Choroid plexus epithelial cell (primary cell): ENCODE results near the gene UBASH3B.

Source experiments
- DNase-seq: peaks from one replicate; pipeline ENCODE4 v3.0.0-alpha.2; 2010; ENCODE audit warnings: low read depth
- H3K4me3 ChIP-seq: 2 replicates; pipeline ENCODE4 v1.5.1; 2011; ENCODE audit warnings: low read depth, mild to moderate bottlenecking, control low read depth, low read length, moderate library complexity
- TF ChIP-seq, protein P1 (sequence below): conservative IDR thresholded peaks from 2 replicates; pipeline ENCODE4 v1.5.1; 2011; ENCODE audit warnings: low read depth, mild to moderate bottlenecking, control low read depth, inconsistent platforms, low read length, moderate library complexity

Gene UBASH3B

DNA sequence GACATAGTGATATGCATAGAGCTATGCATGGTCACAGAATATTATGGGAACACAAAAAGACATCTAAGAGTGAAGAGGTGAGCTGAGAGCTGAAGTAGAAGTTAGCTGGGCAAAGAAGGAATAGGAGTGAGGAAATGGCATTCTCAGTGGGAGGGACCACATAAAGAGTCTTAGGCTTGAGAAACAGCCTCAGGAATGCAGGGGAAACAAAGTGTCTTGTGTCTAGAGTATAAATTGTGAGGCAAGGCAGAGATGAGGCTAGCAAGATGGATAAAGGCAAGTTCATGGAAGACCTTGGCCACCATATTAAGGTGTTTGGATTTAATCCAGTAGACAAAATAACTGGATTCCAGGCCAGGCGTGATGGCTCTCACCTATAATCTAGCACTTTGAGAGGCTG lies 142.1 kb downstream of the UBASH3B start:
- H3K4me3 ChIP-seq, result no peak overlapping the region
- DNase-seq, result peak; percentile 75
- TF ChIP-seq, protein P1, sequence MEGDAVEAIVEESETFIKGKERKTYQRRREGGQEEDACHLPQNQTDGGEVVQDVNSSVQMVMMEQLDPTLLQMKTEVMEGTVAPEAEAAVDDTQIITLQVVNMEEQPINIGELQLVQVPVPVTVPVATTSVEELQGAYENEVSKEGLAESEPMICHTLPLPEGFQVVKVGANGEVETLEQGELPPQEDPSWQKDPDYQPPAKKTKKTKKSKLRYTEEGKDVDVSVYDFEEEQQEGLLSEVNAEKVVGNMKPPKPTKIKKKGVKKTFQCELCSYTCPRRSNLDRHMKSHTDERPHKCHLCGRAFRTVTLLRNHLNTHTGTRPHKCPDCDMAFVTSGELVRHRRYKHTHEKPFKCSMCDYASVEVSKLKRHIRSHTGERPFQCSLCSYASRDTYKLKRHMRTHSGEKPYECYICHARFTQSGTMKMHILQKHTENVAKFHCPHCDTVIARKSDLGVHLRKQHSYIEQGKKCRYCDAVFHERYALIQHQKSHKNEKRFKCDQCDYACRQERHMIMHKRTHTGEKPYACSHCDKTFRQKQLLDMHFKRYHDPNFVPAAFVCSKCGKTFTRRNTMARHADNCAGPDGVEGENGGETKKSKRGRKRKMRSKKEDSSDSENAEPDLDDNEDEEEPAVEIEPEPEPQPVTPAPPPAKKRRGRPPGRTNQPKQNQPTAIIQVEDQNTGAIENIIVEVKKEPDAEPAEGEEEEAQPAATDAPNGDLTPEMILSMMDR, result no peak

GRCh38 chr11:122799406-122800105 lies 144.0 kb downstream of the UBASH3B start:
- TF ChIP-seq, protein P1, result no peak
- DNase-seq, result no peak
- no peak overlapping the region for H3K4me3 ChIP-seq

DNA sequence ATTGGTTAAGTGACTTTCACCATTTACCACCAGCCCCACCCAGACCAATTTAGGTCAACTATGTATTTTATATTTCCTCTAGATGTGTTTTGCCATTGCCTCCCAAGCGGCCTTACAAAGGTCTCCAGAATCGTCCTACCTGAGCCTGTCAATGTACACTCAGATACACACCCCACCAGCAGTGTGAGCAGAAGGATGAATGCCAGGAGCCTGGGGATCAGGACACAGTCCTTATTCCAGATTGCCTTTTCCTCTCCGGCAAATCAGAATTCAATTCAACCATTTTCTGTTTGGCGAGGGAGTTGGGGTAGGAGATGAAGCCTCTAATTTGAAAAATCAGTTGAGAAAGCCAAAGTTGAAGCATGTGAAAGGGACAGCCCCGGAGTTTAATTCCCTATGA lies 147.4 kb downstream of the UBASH3B start:
- no peak for DNase-seq
- H3K4me3 ChIP-seq, result no peak overlapping the region
- TF ChIP-seq, protein P1, result no peak

- peak; percentile 38 for DNase-seq
- TF ChIP-seq, protein P1, result no peak
Measured at GRCh38 chr11:122803306-122803705, 147.8 kb downstream of the UBASH3B start.

DNA sequence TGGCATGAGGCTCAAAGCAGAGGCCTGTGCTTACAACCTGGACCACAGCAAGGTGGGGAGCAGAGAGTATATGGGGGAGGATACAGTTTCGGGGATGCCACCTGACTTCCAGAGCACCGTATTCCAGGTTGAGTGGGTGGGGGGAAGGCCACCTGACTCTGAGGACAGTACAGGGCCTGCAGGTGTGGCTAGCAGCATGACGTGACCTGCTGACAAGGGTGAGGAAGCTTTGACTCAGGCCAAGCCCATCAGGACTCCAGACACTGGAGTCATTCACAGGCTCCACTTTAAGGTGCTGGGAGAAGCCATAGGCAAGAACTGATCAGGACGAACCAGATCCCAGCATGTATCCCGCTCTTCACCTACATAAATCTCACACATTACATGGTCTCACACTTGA lies 148.2 kb downstream of the UBASH3B start:
- TF ChIP-seq, protein P1, result no peak
- no peak for DNase-seq
- H3K4me3 ChIP-seq, result no peak overlapping the region

More at GRCh38 chr11:122803306-122803705, 147.8 kb downstream of the UBASH3B start:
- no peak overlapping the region for H3K4me3 ChIP-seq

DNA sequence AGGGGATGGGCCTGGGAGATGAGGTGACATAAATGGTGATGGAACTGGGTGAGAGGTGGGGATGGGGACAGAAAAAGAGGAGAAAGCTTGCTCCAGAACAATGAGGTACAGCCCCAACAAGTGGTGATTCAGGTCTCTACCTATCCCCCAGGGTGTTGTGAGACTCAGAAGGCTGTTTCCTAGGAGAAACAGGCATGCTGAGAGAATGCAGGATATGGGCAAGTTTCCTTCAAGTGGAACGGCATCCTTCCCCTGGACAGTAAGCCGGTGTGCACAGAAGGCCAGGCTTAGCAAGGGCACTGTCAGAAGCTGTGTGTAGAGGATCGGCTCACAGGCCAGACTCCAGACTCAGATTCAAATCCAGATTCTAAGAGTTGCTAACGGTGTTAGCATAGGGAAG lies 148.6 kb downstream of the UBASH3B start:
- TF ChIP-seq, protein P1, result no peak
- H3K4me3 ChIP-seq, result no peak overlapping the region
- peak; percentile 29 for DNase-seq

GRCh38 chr11:122804796-122805195 lies 149.3 kb downstream of the UBASH3B start:
- TF ChIP-seq, protein P1, result no peak
- no peak overlapping the region for H3K4me3 ChIP-seq
- no peak for DNase-seq
